ENCODE results near the gene TAF4.

Gene TAF4

GRCh38 chr20:62043131-62043914 lies 22.4 kb downstream of the TAF4 start:
- no peak for DNase-seq (ENCODE audit: low read depth in 2 of 2)

- no peak for DNase-seq (ENCODE audit: low read depth in 2 of 2)
These were observed 23.5 kb downstream of the TAF4 start for GRCh38 chr20:62042025-62042820.

DNA sequence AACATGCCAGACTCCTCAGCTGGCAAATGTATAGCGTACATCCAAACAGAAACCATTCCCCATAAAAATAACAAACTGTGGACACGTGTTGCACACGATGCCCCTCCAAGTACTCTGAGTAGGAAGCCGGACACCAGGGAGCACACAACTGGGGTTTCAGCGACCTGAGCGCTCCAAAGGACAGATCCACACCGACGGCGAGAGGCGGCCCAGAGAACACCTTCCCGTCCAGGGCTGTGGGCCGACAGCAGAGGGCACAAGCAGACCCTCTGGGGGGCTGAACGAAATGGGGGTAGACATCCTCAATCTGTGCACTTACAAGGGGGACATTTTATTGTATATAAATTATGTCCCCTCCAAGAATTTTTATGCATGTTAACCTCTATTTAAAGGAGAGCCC lies 24.7 kb downstream of the TAF4 start:
- DNase-seq (ENCODE audit: low read depth in 2 of 2) = no peak

DNA sequence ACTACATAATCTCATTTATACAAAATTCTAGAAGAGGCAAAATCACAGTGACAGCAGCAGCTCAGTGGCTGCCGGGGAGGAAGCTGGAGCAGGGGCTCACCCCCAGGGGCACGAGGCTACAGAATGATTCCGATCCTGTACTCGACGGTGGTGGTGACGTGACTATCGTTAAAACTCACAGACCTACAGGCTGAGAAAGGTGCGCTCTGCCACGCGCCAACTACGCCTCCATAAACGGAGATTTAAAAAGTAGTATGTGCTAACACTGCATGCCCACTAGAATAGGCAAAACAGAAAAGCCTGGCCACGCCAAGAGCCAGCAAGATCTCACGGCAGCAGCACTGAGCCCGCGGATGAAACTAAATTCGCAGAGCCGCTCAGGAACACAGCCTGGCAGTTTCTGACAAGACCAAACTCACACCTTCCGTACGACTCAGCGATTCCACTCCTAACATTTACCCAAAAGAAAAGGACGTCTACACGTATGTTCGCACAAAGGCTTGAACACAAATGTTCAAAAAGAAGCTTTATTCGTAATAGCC lies 25.2 kb downstream of the TAF4 start:
- DNase-seq (ENCODE audit: low read depth in 2 of 2) = no peak

GRCh38 chr20:62039738-62040137 lies 25.9 kb downstream of the TAF4 start:
- DNase-seq (ENCODE audit: low read depth in 2 of 2) = no peak

DNA sequence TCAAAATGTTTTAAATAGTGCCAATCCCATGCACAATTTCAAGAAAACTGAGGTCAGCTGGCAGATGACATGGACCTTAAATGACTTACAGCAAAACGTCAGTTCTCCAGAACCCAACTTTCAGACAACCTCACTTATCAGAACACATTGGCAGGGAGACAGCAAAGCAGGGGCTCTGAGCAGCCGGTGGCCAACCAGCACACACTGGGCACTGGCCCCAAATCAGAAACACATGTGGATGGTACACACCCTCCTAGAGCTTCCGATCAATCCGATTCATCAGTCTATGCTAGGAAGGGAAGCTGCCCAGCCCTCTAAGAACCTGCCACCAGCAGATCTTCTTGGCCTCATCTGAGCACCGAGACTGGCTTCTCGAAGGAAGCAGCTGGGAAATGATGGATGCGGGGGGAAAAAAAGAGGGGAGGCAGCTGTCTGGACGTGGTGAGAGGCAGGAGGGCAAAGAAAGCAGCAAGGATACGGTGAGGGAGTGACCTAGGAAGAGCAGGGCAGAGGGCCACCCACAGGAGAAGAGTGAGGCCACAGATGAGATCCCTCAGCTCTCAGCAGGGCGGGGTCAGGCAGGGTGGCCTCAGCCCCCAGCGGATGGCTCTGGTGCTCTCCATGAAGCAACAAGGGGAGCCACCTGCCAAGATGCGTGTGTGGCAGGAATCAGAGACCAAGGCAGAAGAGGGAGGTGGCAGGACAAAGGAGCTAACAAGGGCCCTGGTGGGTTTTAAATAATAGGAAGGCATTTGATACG lies 32.9 kb downstream of the TAF4 start:
- DNase-seq (ENCODE audit: low read depth in 2 of 2) = no peak

GRCh38 chr20:62031462-62032092 lies 34.1 kb downstream of the TAF4 start:
- DNase-seq (ENCODE audit: low read depth in 2 of 2) = no peak

DNA sequence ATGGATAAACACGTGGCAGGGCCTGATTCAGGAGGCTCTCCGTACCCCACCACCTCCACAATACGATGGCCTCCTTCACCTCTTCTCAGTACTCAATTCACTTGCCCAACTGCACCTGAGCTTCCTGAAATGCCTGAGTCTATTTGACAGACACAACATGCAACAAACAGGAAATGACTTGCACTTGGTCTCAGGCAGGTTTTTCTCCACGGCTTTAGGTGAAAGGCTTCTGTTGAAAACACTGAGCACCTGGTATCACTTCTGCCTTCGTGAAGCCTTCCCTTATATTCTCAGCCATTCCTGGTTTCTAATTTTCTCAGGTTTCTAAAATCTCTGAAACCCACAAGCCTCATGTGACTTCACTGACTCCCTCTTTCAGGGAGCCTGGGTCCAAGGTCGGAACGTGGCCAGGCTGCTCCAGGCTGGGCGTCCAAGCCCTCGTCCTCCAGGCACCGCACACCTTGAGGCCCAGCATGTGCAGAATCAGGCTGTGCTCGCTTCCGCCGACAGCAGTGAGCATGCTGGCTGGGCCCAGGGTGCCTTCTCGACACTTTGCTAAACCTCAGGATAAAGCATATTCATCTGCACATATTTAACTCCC lies 34.7 kb downstream of the TAF4 start:
- no peak for DNase-seq (ENCODE audit: low read depth in 2 of 2)

GRCh38 chr20:62030357-62030756 lies 35.3 kb downstream of the TAF4 start:
- no peak for DNase-seq (ENCODE audit: low read depth in 2 of 2)

- DNase-seq (ENCODE audit: low read depth in 2 of 2) = no peak
These were observed 35.7 kb downstream of the TAF4 start for GRCh38 chr20:62029949-62030348.

- no peak for DNase-seq (ENCODE audit: low read depth in 2 of 2)
These were observed 36.4 kb downstream of the TAF4 start for GRCh38 chr20:62029296-62029695.

DNA sequence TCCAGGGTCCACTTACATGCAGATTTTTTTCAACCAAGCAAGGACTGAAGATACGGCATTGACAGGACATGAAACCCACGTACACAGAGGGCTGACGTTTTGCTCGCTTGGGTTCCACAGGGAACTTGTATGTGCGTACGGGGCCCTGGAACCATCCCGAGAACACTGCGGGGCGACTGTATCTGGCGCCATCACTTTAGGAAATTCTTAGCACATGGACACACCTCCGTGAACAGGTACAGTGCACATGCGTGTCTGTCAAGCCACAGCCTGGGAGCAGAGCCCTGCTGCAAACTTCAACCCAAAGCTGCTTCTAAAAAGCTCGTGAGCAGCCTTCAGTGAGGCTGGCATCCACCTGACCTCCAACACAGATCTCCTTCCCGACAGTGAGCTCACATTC lies 37.3 kb downstream of the TAF4 start:
- no peak for DNase-seq (ENCODE audit: low read depth in 2 of 2)

- no peak for DNase-seq (ENCODE audit: low read depth in 2 of 2)
These were observed 37.9 kb downstream of the TAF4 start for GRCh38 chr20:62027698-62028321.

GRCh38 chr20:62027116-62027515 lies 38.6 kb downstream of the TAF4 start:
- DNase-seq (ENCODE audit: low read depth in 2 of 2) = no peak

GRCh38 chr20:62026564-62026856 lies 39.2 kb downstream of the TAF4 start:
- DNase-seq (ENCODE audit: low read depth in 2 of 2) = no peak

DNA sequence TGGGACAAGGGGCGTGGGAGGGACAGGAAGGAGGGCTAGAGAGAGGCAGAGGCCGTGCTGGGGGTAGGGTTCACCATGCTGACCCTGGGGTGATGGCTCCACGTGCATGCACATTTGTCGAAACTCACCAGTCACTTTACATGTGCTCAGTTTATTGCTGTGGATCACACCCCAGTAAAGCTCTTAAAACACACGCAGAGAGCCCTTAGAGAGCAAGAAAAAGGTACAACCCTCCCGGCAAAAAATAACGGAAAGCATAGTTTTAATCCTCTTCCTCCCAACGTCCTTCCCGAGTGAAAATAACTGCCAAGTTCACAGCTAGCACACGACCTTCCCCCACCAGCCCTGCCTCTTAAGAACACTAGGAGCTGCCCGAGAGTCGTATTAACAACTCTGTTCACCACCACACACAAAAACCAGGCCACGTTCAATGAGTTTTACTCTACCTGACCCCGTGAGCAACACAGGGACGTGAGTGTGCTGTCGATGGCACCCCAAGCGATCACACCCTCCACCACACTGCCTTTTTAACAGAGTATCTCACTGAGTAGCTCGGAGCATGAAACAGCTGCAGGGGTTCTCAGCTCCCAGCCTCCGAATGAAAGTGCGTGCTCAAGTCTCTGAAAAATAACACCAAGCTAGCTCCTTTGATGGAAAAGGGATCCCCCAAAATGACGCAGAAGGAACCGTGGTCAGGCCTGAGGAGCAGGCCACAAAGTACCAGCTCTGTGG lies 39.7 kb downstream of the TAF4 start:
- DNase-seq (ENCODE audit: low read depth in 2 of 2) = no peak

GRCh38 chr20:62025394-62025793 lies 40.3 kb downstream of the TAF4 start:
- DNase-seq (ENCODE audit: low read depth in 2 of 2) = no peak

DNA sequence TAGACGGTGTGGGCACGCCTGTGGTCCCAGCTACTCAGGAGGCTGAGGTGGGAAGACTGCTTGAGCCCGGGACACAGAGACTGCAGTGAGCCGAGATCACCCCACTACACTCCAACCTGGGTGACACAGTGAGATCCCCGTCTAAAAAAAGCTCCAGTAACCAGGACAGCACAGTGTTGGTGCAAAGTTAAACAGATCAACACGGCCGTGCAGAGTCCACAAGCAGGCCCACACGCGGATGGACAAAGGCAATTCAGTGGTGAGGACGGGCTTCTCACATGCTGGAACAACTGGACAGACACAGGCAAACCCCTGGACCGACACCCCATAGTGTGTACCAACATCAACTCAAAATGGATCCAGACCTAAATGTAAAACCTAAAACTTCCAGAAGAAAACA lies 41.7 kb downstream of the TAF4 start:
- no peak for DNase-seq (ENCODE audit: low read depth in 2 of 2)

DNA sequence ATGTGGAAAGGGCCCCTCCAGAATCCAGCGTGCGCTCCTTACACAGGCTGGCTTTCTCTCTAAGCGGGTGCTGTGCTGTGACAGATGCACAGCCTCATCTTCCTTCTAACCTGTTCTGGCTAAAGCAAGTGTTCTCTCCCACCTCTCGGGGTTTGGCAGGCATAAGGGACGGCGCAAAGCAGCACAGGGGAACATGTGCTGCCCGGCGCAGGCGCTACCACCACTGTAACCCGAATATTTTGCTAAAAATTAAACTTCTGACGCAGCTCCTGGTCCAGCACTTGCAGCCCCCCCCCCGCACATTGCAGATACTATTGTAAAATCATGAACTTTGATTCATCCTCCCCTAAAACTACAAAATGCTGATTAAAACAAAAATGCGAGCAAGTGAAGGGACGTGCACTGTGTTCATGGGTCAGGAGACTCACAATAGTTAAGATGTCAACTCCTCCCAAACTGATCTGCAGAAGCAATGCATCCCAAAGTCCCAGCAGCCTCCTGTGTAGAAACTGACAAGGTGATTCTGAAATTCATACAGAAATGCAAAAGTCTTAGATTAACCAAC lies 43.0 kb downstream of the TAF4 start:
- no peak for DNase-seq (ENCODE audit: low read depth in 2 of 2)

DNA sequence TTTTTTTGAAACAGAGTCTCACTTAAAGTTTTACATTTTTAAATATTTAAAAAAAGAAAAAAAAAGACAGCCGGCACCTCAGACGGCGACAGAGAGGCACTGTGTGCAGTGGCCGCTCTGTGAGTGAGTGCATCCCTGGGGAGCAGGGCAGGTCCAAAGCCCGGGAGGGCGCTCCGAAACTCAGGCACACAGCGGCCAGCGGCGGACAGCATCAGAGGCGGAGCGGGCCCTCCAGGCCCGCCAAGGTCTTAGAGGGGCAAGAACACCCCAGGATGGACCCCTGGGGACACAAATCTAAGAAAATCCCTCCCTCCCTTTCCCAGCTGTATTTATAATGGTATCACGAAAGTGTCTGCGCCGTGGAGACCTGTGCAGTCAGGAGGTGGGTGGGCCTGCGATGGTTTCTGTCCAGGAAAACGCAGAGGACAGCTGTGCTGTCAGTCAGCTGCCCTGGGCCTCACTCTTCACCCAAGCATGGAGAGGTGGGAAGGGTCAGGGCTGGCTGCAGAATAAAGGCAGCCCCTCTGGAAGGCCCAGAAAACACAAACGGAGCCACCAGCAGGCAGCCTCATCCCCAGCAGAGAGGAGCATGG lies 43.8 kb downstream of the TAF4 start:
- DNase-seq (ENCODE audit: low read depth in 2 of 2) = no peak
